Mucosa of gallbladder (tissue), 1 donor: Measurements from ENCODE around the gene NRARP. TPM values are rescaled to one million over a fixed set of nuclear protein-coding genes. Genes with fewer than 3 reads are reported as not detected.

Source experiments
- DNase-seq: peaks from one replicate; pipeline ENCODE4 v3.0.0-alpha.2; 2020; ENCODE audit warnings: low spot score
- total RNA-seq: library from RNA; stranded (reverse); gene quantifications from one replicate; pipeline ENCODE4 v1.2.1, GENCODE V29; 2021
- donor health status: DM: no; HTN: no; CAD: no.

Gene NRARP
- total RNA-seq, 1 donor from 2014 or later: 124 TPM

DNA sequence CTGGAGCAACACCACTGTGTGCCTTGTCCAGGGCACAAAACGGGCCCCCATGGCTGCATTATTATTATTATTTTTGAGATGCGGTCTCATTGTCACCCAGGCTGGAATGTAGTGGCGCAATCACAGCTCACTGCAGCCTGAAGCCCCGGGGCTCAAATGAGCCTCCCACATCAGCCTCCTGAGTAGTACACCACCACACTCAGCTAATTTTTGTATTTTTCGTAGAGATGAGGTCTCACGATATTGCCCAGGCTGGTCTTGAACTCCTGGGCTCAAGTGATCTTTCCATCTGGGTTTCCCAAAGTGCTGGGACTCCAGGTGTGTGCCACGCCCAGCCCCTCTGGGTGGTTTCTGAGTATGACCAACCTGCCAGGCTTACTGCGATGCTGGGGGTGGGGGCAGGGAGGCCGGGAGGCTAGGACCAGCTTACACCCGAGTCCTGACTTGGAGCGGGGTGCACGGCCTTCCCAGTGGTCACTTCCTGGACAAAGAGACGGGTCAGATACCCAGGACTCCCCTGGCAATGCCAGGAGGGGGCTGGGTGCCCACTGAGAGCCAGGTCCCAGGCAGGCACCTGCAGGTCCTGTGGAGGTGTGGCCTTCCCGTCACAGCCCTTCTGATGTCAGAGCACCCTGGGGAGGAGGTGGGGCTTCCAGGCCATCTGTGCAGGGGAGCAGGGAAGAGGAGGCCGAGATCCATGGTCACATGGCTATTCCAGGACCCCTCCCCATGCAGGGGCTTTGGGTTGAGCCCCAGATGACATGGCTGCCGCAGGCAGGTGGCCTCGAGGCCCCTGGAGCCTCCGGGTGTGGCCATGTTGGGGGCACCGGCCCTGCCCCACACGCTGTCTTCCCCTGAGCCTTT, 8.3 kb upstream of the NRARP start:
- no peak for DNase-seq

DNA sequence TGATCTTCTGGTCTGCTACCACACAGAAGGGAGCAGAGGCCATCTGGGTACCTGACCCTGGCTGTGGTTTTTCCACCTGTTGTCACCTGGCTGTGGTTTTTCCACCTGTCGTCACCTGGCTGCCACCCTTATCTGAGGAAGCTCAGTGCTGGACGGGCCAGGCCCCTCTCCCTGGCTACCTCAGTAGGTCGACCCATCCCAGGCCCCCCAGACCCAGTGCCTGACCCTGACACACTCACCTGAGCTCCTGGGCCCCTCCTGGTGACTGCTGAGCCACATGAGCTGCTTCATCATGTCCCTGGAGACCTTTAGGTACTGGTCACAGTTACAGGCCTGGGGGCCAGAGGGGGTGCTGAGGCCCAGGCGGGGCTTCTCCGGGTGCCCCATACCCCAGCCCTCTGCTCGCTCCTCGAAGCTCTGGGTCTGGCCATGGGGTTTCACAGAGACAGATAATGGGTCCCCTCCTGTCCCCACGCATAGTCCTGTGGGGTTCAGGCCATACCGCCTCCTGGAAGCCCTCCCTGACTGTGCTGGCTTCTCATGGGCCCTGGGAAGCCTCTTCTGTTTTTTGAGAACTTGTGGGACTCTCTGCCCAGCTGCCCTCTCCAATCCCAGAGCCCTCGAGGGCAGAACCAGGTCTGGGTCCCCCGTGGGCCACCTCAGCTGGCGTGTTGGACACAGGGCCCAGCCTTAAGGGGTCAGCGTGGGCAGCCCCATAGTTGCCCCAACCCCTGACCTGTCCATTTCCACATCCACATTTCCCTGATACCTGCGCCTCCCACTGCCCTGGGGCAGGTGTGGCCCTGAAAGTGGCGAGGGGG, 7.5 kb upstream of the NRARP start:
- no peak for DNase-seq

- no peak for DNase-seq
These were observed 6.1 kb upstream of the NRARP start for GRCh38 chr9:137308057-137308619.

- no peak for DNase-seq
These were observed 5.4 kb upstream of the NRARP start for GRCh38 chr9:137307255-137308056.

DNA sequence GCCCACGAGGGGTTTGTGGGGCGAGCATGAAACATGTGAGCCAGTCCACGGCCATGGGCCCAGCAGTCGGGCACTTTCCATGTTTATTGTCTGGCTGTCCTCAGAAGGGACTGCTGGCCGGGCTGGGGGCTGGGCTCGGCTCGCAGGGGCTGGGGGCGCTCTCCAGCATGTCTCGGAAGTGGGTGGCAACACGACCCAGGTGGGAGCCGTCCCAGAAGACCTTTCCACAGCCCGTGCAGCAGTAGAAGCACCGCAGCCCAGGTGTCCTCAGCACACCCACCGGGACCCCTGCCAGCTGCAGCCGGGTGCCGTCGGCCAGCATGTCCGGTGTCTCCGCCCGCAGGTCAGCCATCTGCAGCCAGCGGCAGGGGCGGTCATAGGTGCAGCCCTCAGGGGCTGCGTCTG, 4.8 kb upstream of the NRARP start:
- DNase-seq: no peak

DNA sequence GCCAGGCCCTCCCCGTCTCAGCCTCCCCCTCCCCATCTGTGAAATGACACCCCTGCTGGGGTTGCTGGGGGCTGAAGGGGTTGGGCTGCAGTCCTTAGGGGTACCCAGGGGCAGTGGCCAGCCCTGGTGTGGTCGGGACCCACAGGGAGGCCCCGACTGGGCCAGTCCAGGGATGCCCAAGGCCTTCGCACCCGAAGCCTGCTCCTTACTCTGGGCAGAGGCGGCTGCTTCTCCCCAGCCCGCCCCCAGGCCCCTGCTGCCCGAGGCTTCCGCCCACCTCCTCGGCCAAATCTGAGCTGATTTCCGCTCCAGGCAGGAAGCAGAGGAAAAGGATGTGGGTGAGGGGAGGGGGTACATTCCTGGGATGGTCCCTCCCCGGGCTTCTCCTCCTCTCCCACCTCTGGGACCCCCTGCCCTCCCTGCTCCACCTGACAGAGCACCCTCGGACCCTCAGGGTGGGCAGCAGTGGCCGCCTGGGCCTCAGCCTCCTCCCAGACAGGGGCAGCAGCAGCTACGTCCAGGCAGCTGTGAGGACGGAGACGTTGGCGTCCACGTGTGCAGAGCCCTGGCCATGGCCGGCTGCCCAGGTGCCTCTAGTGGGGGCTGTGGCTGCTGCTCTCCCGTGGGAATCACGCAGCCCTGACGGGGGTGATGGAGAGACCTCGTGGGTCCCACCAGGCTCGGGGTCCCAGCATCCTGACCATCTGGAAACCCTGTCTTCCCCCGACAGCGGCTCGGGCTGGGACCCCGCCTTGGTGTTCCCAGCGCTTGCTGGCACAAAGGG, 4.2 kb upstream of the NRARP start:
- DNase-seq: no peak

- no peak for DNase-seq
These were observed 3.7 kb upstream of the NRARP start for GRCh38 chr9:137305798-137306065.

DNA sequence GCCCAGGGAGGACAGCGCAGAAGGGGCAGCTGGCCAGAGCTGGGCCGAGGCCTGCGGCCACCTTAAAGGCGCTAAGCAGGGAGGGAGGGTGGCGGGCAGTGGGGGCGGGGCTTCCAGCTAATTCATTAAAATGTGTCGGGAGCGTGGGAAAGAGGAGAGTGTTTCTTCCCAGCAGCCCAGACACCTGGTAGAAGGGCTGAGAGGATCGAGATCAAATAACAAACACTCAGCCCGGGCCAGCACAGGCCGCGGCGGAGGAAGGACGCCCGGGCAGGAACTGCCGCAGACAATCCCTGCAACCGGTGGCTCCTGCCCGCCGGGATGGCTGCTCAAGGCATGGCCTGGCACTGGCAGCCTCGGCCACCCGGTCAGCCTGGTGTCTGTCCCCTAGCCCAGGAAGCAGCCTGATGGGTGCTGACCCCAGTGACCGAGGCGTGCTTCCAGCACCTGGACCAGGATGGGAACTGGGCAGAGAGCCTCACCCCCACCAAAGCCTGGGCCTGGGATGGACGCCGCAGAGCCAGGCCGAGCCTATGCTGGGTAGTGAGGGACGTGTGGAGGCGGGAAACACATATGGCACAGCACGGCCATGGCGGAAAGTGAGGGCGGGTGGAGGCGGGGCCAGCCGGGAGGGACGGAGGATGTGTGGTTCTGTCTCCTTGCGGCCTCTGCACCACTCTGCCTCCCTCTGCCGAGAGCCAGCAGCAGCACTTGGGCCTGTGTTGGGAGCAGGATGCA, 3.2 kb upstream of the NRARP start:
- no peak for DNase-seq

DNA sequence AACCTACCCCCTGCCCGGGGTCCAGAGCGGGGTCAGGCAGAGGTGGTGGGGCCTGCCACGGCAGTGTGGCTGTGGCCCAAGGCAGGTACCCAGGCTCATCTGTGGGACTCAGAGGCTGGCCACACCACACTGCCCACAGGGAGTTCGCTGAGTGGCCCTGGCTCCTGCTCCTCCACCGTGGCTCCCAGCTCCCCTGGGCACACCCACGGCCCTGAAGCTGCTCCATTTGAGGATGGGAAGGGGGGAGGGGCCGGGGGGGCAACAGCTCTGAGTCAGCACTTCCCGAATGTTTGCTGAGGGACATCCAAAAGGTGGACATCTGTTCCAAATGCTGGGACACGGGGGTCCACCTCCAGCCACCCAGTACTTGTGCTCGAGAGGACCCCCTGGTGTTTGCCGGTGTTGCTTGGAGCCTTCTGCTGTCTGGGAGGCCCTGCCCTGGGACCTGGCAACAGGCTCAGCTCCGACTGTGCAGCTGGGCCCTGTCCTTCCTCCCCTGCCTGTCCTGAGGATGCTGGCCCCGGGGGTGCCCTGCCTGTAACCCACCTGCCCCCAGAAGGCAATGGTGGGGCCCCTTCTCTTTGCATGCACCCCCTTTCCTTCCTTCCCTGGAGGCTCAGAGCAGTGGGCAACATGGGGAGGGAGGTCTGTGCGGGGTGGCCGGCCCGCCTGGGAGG, 2.5 kb upstream of the NRARP start:
- DNase-seq: no peak

DNA sequence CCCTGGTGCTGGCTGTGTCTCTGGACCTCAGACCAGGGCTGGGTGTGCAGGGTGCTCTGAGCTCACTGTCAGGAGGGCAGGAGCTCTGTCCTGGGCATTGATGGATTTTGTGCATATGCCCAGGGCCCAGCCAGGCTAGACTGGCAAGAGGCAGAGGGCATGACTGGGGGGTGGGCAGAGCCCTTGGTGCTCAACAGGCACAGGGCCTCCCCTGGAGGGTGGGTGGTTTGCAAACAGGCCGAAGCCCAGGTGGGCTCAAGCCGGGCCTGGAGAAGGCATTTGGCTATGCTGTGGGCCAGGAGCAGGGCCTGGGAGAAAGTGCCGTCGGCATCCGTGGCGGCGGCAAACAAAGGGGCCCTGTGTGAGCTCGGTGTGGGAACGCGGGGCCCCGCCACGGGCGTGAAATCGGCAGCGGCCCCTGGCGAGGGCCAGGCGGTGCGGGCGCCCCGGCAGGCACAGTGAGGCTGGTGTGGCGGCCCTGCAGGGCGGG, 1.9 kb upstream of the NRARP start:
- DNase-seq: no peak

- no peak for DNase-seq
These were observed 1.3 kb upstream of the NRARP start for GRCh38 chr9:137303151-137303892.

DNA sequence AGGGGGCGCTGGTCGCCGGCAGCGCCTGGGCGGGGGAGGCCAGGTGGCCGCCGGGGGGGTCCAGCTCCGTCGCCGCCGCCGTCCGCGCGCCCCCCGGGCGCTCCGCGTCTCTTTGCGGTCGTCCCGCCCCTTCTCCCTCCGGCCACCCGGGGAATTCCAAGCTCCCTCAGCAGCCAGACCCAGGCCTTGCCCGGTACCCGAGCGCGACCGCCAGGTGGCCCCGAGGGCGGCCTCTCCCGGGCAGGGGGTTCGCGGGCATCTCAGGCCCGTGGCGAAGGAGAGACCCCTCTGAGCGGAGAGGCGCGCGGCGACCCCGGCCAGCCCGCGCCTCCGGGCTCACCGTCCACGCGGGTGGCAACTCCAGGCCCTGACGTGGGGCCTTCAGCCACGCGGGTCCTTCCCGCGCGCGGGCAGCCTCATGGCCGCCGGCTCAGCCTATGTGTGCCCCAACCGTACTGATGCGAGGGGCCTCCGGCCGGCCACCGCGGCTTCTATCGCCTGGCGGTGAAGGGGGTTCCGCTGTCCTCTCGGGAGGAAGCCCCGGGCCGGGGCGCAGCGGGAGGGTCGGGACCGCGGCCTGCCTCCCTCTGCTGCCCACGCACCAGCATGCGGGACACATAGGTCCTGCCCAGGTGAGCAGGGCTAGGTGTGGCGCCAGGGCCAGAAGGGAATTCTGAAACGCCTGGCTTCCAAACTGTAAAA, 529 bp upstream of the NRARP start:
- no peak for DNase-seq

DNA sequence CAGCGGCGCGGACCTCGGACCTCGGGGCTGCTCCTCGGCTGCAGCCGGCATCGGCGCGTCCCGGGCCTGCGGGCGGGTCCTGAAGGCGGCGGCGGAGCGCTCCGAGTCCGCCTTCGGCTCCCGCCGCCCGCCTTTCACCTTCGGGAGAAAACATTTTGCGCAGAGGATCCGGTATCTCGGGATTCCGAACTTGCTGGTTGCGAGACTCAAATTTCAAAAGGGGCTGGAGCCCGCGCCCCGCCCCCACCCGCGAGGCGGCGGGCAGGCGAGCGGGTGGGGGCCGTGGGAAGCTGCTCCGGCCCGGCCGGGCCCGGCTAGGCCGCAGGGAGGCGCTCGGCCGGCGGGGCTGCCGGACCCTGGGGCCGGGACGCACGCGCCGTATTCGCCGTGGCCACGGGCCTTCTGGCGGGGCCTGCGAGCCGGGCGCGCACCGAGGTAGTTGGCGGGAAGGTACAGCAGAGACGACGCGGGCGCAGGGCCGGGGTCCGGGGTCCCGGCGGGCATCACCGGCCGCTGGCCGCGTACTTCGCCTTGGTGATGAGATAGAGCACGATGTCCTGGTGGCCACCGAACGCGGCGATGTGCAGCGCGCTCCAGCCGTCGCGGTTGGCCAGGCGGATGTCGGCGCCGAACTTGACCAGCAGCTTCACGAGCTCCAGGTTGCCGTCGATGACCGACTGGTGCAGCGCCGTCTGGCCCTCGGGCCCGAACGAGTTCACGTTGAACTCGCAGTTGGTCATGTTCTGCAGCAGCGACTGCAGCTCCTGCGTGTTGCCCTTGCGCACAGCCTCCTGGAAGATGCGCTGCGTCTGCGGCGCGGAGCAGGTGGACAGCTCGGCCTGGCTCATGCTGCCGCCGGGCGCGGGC, 757 bp downstream of the NRARP start:
- DNase-seq: no peak

- no peak for DNase-seq
These were observed 1.4 kb downstream of the NRARP start for GRCh38 chr9:137300567-137301080.

DNA sequence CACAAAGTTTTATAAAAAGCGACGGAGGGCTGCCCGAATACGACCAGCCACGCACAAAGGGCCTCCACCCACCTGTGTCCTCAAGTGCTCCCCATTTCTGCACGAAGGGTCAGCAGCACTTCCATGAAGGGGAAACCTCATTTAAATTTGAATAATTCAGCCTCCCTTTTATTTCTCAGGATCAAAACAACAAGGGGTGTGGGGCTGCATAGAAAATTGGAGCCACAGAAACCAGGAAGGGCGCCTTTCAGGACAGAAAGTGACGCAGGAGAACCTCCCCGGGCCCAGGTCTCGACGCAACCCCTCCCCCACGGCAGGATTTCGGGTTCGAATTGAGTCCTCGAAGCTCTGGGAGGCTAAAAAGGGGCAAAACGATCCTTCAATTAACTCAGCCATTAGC, 2.1 kb downstream of the NRARP start:
- no peak for DNase-seq

GRCh38 chr9:137299203-137299565, 2.9 kb downstream of the NRARP start:
- DNase-seq: no peak
